Mesenchymal stem cell (in vitro differentiated cells and primary cell): Measurements from ENCODE around the gene HOXC4.
A peak's percentile ranks its signal among the peaks of the same experiment; 100 is the strongest.

Source experiments
- DNase-seq: peaks from one replicate; pipeline ENCODE4 v3.0.0-alpha.2; 2013
- H2AFZ ChIP-seq: one replicate; pipeline ENCODE4 v1.6.1; 2013; ENCODE audit warnings: low read depth, mild to moderate bottlenecking, control low read depth, inconsistent platforms, low read length, moderate library complexity
- H2AK5ac ChIP-seq: 2 replicates; pipeline ENCODE4 v1.6.1; 2013; ENCODE audit warnings: low read length, moderate library complexity, mild to moderate bottlenecking, inconsistent platforms; ENCODE audit not compliant: severe bottlenecking
- H2BK120ac ChIP-seq: one replicate; pipeline ENCODE4 v1.6.1; 2013; ENCODE audit warnings: low read depth, mild to moderate bottlenecking, inconsistent platforms, low read length, moderate library complexity
- H2BK12ac ChIP-seq, 2 experiments: one replicate each; pipeline ENCODE4 v1.6.1; 2013; ENCODE audit warnings: inconsistent platforms in 2 of 2, low read length in 2 of 2, mild to moderate bottlenecking in 2 of 2, moderate library complexity in 2 of 2, control low read depth in 1 of 2
- H2BK15ac ChIP-seq: one replicate; pipeline ENCODE4 v1.6.1; 2013; ENCODE audit warnings: mild to moderate bottlenecking, low read depth, inconsistent platforms; ENCODE audit not compliant: poor library complexity, severe bottlenecking
- H2BK5ac ChIP-seq: 2 replicates; pipeline ENCODE4 v1.6.1; 2013; ENCODE audit warnings: low read depth, mild to moderate bottlenecking, low read length, control low read depth, inconsistent platforms; ENCODE audit not compliant: poor library complexity, severe bottlenecking
- H3K14ac ChIP-seq, 2 experiments: one replicate each; pipeline ENCODE4 v1.6.1; 2013; ENCODE audit warnings: inconsistent platforms in 2 of 2, low read length in 2 of 2, control low read depth in 1 of 2, mild to moderate bottlenecking in 1 of 2, moderate library complexity in 1 of 2
- H3K18ac ChIP-seq, 2 experiments: one replicate each; pipeline ENCODE4 v1.6.1; 2013; ENCODE audit warnings: inconsistent platforms in 2 of 2, low read length in 2 of 2, control low read depth in 1 of 2, low read depth in 1 of 2, mild to moderate bottlenecking in 1 of 2
- H3K23ac ChIP-seq, 2 experiments: one replicate each; pipeline ENCODE4 v1.6.1; 2013; ENCODE audit warnings: inconsistent platforms in 2 of 2, low read length in 2 of 2, mild to moderate bottlenecking in 2 of 2, moderate library complexity in 2 of 2, control low read depth in 1 of 2
- H3K27ac ChIP-seq: 2 replicates; pipeline ENCODE4 v1.5.1; 2013; ENCODE audit warnings: mild to moderate bottlenecking, moderate library complexity, low read length, control low read depth, inconsistent platforms; ENCODE audit not compliant: poor library complexity, severe bottlenecking
- H3K27me3 ChIP-seq, 2 experiments: 2 replicates each; pipeline versions ENCODE4 v1.6.1 to v1.7.0; 2013; ENCODE audit warnings: low read length in 2 of 2, mild to moderate bottlenecking in 2 of 2, moderate library complexity in 2 of 2, control low read depth in 1 of 2, inconsistent platforms in 1 of 2; ENCODE audit not compliant: control insufficient read depth in 1 of 2, insufficient read depth in 1 of 2
- H3K36me3 ChIP-seq, 2 experiments: 2 replicates each; pipeline versions ENCODE4 v1.6.1 to v1.7.0; 2013; ENCODE audit warnings: low read length in 2 of 2, control low read depth in 1 of 2, inconsistent platforms in 1 of 2, low read depth in 1 of 2, mild to moderate bottlenecking in 1 of 2; ENCODE audit not compliant: insufficient read depth in 2 of 2, control insufficient read depth in 1 of 2
- H3K4ac ChIP-seq, 2 experiments: one replicate each; pipeline ENCODE4 v1.6.1; 2013; ENCODE audit warnings: inconsistent platforms in 2 of 2, low read length in 2 of 2, mild to moderate bottlenecking in 2 of 2, moderate library complexity in 2 of 2, control low read depth in 1 of 2, low read depth in 1 of 2
- H3K4me1 ChIP-seq: 2 replicates; pipeline ENCODE4 v1.6.1; 2013; ENCODE audit warnings: low read depth, low read length, control low read depth; ENCODE audit not compliant: control insufficient read depth, insufficient read depth
- H3K4me2 ChIP-seq: 2 replicates; pipeline ENCODE4 v1.6.1; 2013; ENCODE audit warnings: low read length, mild to moderate bottlenecking, inconsistent platforms; ENCODE audit not compliant: poor library complexity, severe bottlenecking
- H3K4me3 ChIP-seq, 2 experiments: 2 replicates each; pipeline versions ENCODE4 v1.5.1 to v1.7.0; 2013; ENCODE audit warnings: low read length in 2 of 2, mild to moderate bottlenecking in 2 of 2, control low read depth in 1 of 2, low read depth in 1 of 2; ENCODE audit not compliant: insufficient read depth in 1 of 2
- H3K79me1 ChIP-seq: replicated peaks from 2 replicates; pipeline ENCODE4 v1.6.1; 2013; ENCODE audit warnings: mild to moderate bottlenecking, control low read depth, low read length, inconsistent platforms; ENCODE audit not compliant: poor library complexity, severe bottlenecking
- H3K9ac ChIP-seq: 2 replicates; pipeline ENCODE4 v1.7.0; 2013; ENCODE audit warnings: mild to moderate bottlenecking, low read length, moderate library complexity
- H3K9me3 ChIP-seq: 2 replicates; pipeline ENCODE4 v1.7.0; 2013; ENCODE audit warnings: mild to moderate bottlenecking, low read length; ENCODE audit not compliant: control insufficient read depth
- H4K8ac ChIP-seq: one replicate; pipeline ENCODE4 v1.6.1; 2013; ENCODE audit warnings: inconsistent platforms, mild to moderate bottlenecking, low read length, moderate library complexity
- H4K91ac ChIP-seq: one replicate; pipeline ENCODE4 v1.6.1; 2013; ENCODE audit warnings: mild to moderate bottlenecking, low read length, inconsistent platforms
- WGBS: methylation state at CpG from one replicate; pipeline ENCODE4 v1.1.7; 2013; ENCODE audit warnings: mixed read lengths; 5-methylcytosine and 5-hydroxymethylcytosine counted together

HOXC4 gene

DNA sequence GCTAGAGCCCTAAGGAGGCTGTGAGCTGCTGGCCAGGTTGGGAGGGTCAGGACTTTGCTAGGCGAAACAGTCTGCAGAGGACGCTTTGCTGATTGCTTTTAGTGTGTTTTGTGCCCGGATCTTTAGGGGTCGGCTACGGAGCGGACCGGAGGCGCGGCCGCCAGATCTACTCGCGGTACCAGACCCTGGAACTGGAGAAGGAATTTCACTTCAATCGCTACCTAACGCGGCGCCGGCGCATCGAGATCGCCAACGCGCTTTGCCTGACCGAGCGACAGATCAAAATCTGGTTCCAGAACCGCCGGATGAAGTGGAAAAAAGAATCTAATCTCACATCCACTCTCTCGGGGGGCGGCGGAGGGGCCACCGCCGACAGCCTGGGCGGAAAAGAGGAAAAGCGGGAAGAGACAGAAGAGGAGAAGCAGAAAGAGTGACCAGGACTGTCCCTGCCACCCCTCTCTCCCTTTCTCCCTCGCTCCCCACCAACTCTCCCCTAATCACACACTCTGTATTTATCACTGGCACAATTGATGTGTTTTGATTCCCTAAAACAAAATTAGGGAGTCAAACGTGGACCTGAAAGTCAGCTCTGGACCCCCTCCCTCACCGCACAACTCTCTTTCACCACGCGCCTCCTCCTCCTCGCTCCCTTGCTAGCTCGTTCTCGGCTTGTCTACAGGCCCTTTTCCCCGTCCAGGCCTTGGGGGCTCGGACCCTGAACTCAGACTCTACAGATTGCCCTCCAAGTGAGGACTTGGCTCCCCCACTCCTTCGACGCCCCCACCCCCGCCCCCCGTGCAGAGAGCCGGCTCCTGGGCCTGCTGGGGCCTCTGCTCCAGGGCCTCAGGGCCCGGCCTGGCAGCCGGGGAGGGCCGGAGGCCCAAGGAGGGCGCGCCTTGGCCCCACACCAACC lies 23.9 kb upstream of the HOXC4 start:
- Histone ChIP-seq H3K27ac (peak overlapping the region; percentile 70), H3K4me2 (peak overlapping the region; percentile 86), H2BK12ac (peak overlapping the region; percentile 6 to 74), H2AK5ac (peak overlapping the region; percentile 96), H2BK5ac (peak overlapping the region; percentile 83), H3K79me1 (peaks cover 3% of the 10 kb centered on the region), H3K4me1 (peaks cover 41% of the 10 kb centered on the region), H3K9me3 (no peaks in the 10 kb centered on the region), H3K23ac (peak overlapping the region in 1 of 2 experiments; percentile 40), H3K9ac (peak overlapping the region; percentile 96), H2BK120ac (peak overlapping the region; percentile 97), H3K4me3 (peak overlapping the region; percentile 57 to 86), H2BK15ac (peak overlapping the region; percentile 80), H3K18ac (peak overlapping the region; percentile 50 to 90), H2AFZ (no peak overlapping the region), H3K14ac (peak overlapping the region in 1 of 2 experiments; percentile 85), H4K91ac (peak overlapping the region; percentile 78), H4K8ac (peak overlapping the region; percentile 84), H3K36me3 (peaks cover 7 to 23% of the 10 kb centered on the region in 2 experiments), H3K27me3 (peaks cover 0 to 3% of the 10 kb centered on the region in 2 experiments), H3K4ac (peak overlapping the region; percentile 57 to 92)
- DNase-seq = peak; percentile 56
- WGBS = 8% methylated on average over 48 of the region's 53 CpGs

DNA sequence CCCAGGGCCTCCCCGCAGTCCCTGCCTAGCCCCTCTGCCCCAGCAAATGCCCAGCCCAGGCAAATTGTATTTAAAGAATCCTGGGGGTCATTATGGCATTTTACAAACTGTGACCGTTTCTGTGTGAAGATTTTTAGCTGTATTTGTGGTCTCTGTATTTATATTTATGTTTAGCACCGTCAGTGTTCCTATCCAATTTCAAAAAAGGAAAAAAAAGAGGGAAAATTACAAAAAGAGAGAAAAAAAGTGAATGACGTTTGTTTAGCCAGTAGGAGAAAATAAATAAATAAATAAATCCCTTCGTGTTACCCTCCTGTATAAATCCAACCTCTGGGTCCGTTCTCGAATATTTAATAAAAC lies 23.2 kb upstream of the HOXC4 start:
- Histone ChIP-seq H3K27me3 (peaks cover 0 to 3% of the 10 kb centered on the region in 2 experiments), H2BK120ac (peak overlapping the region; percentile 75), H3K36me3 (peaks cover 7 to 25% of the 10 kb centered on the region in 2 experiments), H2AK5ac (peak overlapping the region; percentile 51), H2AFZ (no peak overlapping the region), H3K9ac (peak overlapping the region; percentile 96), H3K4me2 (peak overlapping the region; percentile 64), H3K18ac (peak overlapping the region in 1 of 2 experiments; percentile 73), H3K27ac (peak overlapping the region; percentile 48), H2BK15ac (peak overlapping the region; percentile 80), H3K79me1 (peaks cover 7% of the 10 kb centered on the region), H3K14ac (no peak overlapping the region), H3K23ac (no peak overlapping the region), H3K4ac (no peak overlapping the region), H2BK12ac (no peak overlapping the region), H3K9me3 (no peaks in the 10 kb centered on the region), H3K4me1 (peaks cover 43% of the 10 kb centered on the region), H3K4me3 (peak overlapping the region in 1 of 2 experiments; percentile 86), H2BK5ac (peak overlapping the region; percentile 83), H4K91ac (peak overlapping the region; percentile 78), H4K8ac (peak overlapping the region; percentile 84)
- peak; percentile 50 for DNase-seq
- 51% methylated on average over 2 of the region's 7 CpGs for WGBS

DNA sequence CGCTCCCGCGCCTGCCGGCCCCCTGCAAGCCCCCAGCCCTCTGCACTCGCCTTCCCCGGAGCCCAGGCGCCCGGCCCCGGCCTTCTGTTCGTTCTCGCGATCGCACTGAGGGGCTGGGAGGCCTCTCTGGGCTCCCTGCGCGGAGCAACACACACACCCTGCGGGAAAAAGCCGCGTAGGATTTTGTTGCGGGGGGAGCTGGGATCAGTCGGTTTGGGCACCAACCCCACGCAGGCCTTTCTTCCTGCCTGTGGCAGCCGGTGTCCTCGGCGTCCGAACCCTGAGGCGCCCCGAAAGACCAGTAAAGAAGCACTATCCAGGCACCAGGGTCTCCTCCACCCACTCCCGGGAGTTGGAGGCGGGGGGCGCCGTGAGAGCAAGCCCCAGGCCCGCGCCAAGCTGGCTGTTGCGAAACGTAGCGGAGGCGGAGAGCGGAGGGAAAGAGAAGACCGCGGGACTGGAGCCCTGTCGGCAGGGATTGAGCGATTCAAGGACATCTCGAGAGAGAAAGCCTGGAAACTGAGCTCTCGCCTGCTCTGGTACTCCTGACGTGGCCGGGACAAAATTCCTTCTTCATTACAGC lies 22.7 kb upstream of the HOXC4 start:
- no peaks in the 10 kb centered on the region for H3K9me3 ChIP-seq
- peak overlapping the region; percentile 88 for H4K91ac ChIP-seq
- peak overlapping the region; percentile 85 for H2BK120ac ChIP-seq
- peak overlapping the region; percentile 73 for H2BK5ac ChIP-seq
- peaks cover 45% of the 10 kb centered on the region for H3K4me1 ChIP-seq
- H3K36me3 ChIP-seq = peaks cover 7 to 25% of the 10 kb centered on the region in 2 experiments
- DNase-seq = peak; percentile 92
- peak overlapping the region; percentile 60 to 97 for H3K4ac ChIP-seq
- H2BK12ac ChIP-seq = peak overlapping the region in 1 of 2 experiments; percentile 19
- peak overlapping the region; percentile 79 for H2AK5ac ChIP-seq
- peak overlapping the region; percentile 79 to 98 for H3K18ac ChIP-seq
- peak overlapping the region; percentile 64 for H3K4me2 ChIP-seq
- peak overlapping the region in 1 of 2 experiments; percentile 25 for H3K23ac ChIP-seq
- peak overlapping the region; percentile 52 to 86 for H3K4me3 ChIP-seq
- peak overlapping the region; percentile 96 for H4K8ac ChIP-seq
- H3K14ac ChIP-seq = peak overlapping the region; percentile 44 to 53
- H3K27me3 ChIP-seq = no peaks in the 10 kb centered on the region
- H2AFZ ChIP-seq = no peak overlapping the region
- peak overlapping the region; percentile 69 for H3K27ac ChIP-seq
- 7% methylated on average over 41 of the region's 46 CpGs for WGBS
- peaks cover 11% of the 10 kb centered on the region for H3K79me1 ChIP-seq
- H2BK15ac ChIP-seq = peak overlapping the region; percentile 88
- peak overlapping the region; percentile 96 for H3K9ac ChIP-seq

DNA sequence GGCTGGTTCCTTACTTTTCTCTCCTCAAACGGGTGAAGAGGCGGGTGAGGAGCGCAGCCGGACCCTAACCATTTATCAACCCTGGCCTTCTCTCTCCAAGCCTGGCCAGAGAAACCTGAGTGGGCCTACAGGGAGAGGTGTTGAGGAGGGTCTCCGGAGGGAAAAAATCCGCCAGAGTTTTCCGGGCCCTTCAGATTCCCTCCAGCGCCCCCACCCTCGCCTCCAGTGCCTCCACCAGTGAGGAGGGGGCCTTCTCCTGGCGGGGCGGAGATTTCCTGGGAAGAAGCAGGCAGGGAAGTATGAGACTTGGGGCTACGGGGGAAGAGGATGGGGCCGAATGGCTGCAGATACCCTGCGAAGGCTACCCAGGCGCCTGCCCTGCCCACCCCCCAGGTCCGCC lies 22.2 kb upstream of the HOXC4 start:
- H3K79me1 ChIP-seq = peaks cover 11% of the 10 kb centered on the region
- H4K8ac ChIP-seq = peak overlapping the region; percentile 96
- peak overlapping the region in 1 of 2 experiments; percentile 87 for H3K14ac ChIP-seq
- H3K9ac ChIP-seq = peak overlapping the region; percentile 96
- peak overlapping the region in 1 of 2 experiments; percentile 86 for H3K4me3 ChIP-seq
- no peak overlapping the region for H2BK5ac ChIP-seq
- H2AFZ ChIP-seq = no peak overlapping the region
- no peak for DNase-seq
- peaks cover 45% of the 10 kb centered on the region for H3K4me1 ChIP-seq
- no peak overlapping the region for H2BK15ac ChIP-seq
- WGBS = 72% methylated on average over 8 of the region's 16 CpGs
- H3K4me2 ChIP-seq = peak overlapping the region; percentile 64
- H3K4ac ChIP-seq = peak overlapping the region; percentile 64 to 85
- H3K9me3 ChIP-seq = no peaks in the 10 kb centered on the region
- H3K23ac ChIP-seq = peak overlapping the region in 1 of 2 experiments; percentile 83
- peaks cover 7 to 25% of the 10 kb centered on the region in 2 experiments for H3K36me3 ChIP-seq
- H2BK12ac ChIP-seq = peak overlapping the region in 1 of 2 experiments; percentile 66
- peak overlapping the region; percentile 3 for H2AK5ac ChIP-seq
- peak overlapping the region; percentile 69 for H3K27ac ChIP-seq
- peak overlapping the region; percentile 1 to 87 for H3K18ac ChIP-seq
- no peak overlapping the region for H4K91ac ChIP-seq
- H2BK120ac ChIP-seq = peak overlapping the region; percentile 77
- H3K27me3 ChIP-seq = no peaks in the 10 kb centered on the region
